Measurements from ENCODE around the gene FGB.
"Not testable (repeated sequence)": the region's sequence is repeated elsewhere in the genome, so short reads cannot be mapped to it uniquely, and the experiment has no call there.

Gene FGB

DNA sequence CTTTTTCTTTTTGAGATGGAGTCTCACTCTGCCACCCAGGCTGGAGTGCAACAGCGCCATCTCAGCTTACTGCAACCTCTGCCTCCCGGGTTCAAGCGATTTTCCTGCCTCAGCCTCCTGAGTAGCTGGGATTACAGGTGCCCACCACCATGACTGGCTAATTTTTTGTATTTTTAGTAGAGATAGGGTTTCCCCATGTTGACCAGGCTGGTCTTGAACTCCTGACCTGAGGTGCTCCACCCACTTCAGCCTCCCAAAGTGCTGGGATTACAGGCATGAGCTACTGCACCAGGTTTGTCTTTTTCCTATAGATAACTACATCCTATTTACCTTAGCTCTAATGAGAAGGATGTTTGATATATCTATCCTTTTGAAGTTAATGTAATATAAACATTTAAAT lies 31.5 kb downstream of the FGB start:
- in situ Hi-C loops (cut with MboI; ENCODE audit: low sequenced_read_pairs) = not testable (repeated sequence)

DNA sequence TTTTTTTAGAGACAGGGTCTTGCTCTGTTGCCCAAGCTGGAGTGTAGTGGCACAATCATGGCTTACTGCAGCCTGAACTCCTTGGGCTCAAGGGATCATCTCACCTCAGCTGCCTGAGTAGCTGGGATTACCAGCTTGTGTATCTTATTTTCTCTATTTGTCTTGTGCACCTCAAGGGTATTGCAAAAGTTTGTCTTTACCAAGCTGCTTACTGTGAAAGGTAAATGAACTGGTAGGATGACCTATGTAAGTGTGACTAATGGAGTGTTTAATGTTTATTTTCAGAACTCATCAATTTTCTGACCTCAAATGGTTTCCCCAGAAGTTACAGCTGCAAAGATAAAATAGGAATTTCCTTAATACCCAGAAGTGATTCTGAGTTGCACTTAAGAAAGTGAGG lies 33.0 kb downstream of the FGB start:
- in situ Hi-C loops (cut with MboI; ENCODE audit: low sequenced_read_pairs) = no loop called here

DNA sequence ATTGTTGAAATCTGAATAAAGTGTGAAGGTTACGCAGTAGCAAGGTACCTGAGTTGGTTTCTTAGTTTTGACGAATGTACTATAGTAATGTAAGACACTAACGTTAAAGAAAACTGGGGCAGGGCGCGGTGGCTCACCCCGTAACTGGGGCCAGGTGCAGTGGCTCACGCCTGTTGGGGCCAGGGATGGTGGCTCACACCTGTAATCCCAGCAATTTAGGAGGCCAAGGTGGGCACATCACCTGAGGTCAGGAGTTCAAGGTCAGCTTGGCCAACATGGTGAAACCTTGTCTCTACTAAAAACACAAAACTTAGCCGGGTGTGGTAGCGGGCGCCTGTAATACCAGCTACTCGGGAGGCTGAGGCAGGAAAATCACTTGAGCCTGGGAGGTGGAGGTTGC lies 34.5 kb downstream of the FGB start:
- in situ Hi-C loops (cut with MboI; ENCODE audit: low sequenced_read_pairs) = not testable (repeated sequence)

DNA sequence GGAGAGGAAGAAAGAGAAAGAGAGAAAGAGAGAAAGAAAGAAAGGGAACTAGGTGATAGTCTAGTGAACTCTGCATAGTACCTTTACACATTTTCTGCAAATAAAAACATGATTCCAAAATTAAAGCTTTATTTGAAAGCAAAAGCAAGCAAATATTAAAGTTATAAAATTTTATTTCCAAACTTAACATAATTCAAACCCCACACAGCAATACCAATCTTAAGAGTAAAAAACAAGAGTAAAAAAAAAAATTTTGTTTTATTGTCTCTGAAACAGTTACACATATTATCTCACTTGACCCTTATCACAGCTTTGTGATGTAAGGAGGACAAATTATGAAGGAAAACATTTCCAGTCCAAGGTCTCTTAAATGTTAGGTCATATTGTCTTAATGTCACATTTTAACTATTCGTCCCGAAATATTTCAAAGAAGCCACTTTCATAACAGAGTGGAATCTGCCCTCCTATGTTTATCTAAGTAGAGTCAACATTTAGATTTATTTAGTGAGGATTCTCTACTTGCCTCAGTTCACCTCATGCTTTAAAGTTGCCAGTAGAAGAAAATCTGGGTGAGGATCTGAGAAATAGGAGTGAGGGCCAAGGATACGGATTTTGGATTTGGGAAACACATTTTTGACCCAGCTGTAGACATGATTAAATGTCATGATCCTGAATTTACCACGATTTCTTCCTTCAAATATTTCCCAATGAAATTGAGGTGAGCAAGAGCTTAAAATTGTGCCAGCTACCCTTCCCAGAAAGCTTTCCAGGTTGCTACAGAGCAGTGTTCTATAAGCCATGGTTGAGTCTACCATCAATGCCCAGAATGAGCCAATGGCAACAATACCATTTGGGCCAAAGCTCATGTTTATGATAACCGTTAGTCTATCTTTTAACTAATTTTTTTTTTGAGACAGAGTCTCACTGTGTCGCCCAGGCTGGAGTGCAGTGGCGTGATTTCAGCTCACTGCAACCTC lies 35.3 kb downstream of the FGB start:
- in situ Hi-C loops (cut with MboI; ENCODE audit: low sequenced_read_pairs) = no loop called here

DNA sequence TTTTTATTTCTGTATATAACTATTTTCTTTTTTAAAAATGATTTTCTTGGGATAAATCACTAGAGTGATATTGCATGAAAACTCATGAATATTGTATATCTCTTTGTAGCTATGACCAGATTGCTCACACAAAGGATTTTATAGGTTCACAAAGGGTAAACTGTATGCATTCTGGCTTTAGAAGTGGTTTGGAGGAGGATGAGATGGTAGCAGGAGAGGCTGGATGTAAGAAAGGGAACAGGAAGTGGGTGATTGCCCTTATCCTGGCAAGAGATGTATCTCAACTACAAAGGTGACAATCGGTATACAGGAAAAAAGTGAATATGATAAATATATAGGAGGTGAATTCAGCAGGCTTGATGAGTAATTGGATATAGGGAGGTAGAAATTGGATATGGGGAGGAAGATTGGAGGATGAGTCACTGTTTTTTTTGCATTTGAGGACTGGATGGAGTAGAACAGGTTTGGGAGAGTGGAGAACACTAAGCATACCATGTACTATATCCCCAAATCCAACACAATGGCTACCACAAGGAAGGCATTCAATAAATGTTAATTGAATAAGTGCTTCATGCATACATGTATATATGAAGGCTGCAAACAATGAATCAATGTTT lies 39.7 kb downstream of the FGB start:
- in situ Hi-C loops (cut with MboI; ENCODE audit: low sequenced_read_pairs) = no loop called here

DNA sequence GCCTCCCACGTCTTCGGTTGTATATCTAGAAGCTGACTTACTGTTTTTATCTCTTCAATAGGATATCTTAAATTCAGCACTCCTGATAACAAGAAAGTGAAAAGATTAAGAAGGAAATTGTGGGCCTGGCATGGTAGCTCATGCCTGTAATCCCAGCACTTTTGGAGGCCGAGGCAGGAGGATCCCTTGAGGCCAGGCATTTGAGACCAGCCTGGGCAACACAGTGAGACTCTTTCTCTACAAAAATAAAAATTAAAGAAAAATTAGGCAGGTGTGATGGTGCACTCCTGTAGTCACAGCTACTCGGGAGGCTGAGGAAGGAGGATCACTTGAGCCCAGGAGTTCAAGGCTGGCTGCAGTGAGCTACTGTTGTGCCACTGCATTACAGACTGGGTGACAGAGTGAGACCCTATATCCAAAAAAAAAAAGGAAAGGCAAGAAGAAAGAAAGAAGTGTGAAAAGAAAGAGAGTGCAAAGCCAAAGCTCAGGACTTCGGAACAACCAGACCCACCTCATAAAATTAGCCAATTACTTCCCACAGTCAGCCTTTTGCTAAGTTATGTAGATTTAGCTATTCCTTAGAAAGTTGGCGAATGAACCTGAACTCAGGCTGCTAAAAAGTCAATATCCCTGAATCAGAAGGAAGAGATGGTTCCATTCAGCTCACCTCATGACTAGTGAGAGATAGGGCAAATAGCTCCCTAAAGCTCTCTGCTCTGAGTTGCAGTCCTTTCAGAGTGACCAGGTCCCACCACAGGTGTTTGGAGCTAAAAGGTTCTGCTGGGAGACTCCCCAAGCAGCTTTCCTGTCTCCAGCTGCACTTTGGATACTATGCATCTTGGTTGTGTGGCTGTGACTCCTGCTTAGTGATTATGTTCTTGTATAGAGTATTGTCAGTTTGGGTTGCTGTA lies 40.5 kb downstream of the FGB start:
- in situ Hi-C loops (cut with MboI; ENCODE audit: low sequenced_read_pairs) = no loop called here

DNA sequence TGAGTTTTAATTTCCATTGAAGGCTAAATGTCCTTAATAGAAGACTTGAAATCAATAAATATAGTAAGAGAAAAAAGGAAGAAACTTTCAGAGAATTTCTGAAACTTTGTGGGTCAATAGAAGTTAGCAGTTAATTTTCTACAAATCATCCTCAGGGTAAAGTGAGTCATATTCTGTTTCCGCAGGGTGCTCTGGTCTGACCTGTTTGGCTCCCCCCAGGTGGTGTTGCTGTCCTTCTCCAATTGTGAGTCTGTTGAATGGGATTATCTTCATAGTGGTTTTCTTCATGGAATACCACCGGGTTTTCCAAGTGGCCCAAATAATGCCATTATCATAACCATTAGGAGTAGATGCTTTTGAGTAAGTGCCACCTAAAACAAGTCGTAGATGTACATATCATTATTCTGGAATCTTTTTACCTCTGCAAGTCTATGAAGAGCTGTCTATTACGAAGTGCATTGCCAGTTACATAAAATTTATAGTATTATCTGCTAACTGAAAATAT lies 41.9 kb downstream of the FGB start:
- in situ Hi-C loops (cut with MboI; ENCODE audit: low sequenced_read_pairs) = no loop called here

DNA sequence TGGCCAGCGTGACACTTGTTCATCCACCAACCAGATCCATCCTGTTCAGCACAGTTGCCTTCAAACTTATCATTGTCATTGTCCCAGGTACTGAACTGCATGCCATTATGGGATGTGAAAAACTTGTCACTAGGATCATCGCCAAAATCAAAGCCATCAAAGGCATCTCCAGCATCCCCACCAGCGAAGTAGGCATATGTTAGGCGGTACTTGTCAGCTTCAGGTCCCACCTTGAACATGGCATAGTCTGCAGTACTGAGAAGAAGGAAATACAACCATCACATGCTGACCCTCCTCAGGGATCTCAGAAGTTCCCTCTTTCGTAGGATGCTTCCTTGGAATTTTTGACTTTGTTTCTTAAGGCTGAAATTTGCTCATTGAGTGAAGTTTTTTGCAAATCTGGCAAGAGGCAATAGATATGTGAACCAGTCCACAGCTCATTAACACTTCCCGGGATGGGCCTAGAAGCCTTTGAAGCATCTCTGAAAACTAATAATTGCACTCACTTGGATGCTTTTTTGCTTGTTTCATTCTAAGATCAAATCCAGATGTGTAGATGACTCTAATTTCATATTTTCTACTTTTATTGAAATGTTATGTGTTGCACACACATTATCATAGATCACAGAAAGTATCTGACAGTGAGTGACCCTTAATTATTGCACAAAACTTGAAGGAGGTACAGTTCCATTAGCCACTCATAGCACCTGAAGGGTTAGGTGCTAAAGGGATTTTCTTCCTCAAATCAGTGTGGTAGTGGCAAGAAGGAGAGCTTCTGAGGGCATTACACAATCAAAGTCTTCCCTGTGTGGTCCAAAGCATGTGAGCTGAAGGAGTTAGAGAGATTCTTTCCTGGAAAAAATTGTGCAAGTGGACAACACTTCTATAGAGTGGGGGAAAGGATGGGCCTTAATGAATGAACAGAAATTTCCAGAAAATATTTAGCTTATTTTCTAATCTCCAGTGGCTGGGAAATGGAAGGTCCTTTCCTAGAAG lies 44.2 kb downstream of the FGB start:
- in situ Hi-C loops (cut with MboI; ENCODE audit: low sequenced_read_pairs) = no loop called here

DNA sequence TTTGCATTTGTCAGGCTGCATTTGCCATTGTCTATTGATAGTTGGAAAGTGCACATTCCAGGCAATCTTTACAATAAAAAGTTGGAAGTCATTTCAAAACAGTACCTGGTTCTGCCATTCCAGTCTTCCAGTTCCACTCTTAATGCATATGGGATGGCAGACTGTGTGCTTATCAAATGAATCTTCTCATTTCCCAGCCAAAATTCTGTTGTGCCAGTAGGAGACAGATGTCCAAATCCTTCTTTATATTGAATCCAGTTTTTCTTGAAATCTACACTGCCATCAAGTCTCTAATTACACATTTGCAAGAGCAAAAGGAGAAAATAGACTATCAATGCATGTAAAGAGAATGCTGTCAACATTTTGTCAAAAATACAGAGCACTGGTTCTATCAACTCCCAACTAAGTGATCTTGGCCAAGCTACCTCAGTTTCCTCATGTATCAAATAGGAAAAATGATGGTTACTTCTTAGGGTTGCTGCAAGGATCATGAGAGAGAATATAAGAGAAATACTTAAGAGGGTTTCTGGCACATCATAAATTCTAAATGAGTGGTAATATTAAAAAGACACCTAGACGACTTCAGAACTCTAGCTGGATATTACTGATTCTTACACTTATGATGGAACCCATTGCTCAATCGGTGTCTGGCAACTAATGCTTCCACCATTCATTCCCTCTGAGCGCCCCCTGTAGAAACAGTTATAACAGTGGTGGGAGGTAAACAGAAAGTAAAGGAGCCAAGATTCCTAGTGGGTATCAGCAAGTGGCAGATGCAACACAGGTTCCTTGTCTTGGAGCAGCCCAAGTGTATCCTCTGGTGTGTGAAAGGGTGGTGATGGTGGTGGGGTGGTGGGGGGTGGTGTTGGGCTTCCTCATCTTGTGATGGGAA lies 45.8 kb downstream of the FGB start:
- in situ Hi-C loops (cut with MboI; ENCODE audit: low sequenced_read_pairs) = no loop called here

DNA sequence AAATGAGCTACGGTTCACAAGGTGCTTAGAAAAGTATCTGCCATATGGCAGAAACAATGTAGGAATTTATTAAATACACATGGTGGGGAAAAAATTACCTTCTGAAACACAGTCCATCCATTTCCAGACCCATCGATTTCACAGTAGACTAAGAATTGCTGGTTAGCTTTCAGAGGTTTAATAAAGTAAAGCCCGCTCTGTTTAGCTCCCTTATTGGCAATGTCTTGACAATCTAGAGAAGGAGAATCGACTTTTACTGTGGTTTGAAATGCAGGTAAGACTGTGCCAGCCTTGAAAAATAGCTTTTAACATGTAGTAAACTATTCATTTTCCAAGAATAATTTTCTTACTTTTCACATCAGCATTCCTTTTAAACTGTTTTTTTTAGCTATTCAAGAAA lies 46.7 kb downstream of the FGB start:
- in situ Hi-C loops (cut with MboI; ENCODE audit: low sequenced_read_pairs) = no loop called here

DNA sequence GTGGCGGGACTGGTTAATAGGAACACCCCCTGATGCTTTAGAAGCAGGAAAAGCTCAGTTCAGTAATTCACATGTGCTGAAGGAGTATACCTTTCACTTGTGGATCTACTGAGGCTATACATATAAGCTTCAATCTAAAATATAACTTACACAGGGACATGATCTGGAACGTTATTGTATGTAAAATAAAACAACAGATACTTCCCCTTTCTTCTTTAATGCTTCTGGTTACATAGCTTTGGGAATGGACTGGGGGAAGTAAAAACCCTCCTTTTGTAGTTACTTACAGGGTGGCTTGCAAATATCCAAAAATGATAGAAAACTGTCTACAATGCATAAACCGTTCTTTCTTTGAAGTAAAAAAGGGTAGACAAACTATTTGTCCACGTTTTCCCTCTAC lies 47.8 kb downstream of the FGB start:
- in situ Hi-C loops (cut with MboI; ENCODE audit: low sequenced_read_pairs) = no loop called here

DNA sequence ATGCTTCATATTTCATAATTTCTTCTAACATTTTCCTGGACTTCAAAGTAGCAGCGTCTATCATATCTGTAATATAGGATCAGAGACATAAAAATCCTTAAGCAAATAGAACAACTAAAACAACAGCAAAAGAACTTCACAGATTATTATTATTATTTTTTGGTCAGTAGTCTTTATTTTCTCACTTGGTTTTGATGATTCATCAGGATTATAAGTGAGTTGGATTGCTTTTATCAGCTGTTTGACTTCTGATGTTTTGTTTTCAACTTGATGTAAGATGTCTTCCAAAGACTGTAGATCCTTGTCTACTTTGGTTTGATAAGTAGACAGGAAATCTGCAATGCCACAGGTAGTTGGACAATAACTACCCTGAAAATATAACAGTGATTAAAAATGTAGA lies 49.0 kb downstream of the FGB start:
- in situ Hi-C loops (cut with MboI; ENCODE audit: low sequenced_read_pairs) = no loop called here

DNA sequence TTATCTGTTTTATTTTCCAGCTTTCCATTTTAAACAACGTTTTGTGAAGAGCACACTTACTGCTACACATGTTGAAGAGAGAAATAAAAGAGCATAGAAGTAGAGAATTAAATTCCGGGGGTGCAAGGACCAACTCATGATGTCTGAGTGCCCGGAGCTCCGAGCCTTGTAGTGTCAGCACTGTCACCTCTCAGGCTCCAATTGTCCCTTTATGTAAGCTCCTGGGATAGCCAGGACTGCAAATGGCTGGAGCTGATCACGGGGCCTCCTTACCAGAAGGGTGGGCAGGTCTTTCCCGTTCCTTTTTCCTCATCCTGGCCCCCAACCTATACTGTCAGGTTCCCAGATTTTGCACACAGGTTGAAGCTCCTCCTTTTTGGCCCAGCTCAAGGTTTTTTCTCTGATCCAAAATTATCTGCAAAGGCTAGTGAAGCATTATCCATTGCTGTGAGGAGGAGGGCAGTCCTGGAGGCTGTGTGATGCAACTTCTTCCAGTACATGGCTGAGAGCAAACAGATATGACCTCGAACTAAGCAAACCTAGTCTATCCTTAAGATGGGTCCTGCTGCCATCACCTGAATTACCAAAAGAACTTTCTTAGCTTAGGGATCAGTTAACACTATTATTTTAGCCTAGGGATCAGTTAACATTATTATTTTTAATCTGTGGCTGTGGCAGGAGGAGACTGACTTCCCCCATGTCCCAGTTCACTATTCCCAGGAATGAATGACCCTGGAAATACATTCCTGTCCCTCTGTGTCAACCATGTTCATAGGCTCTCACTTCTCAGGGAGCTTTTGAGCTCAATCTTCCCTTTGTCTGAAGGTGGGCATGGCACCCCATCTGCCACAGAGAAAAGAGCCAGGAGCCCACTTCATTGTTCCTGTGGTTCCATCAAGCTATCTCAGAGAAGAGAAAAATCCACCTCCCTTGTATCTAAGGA lies 49.9 kb downstream of the FGB start, which contains the start of gene FGG:
FGG (minus strand) TSS at position 185 of the 943 bp plus-strand sequence; CDS start at position 138, 47 bp downstream.
- in situ Hi-C loops (cut with MboI; ENCODE audit: low sequenced_read_pairs) = no loop called here

DNA sequence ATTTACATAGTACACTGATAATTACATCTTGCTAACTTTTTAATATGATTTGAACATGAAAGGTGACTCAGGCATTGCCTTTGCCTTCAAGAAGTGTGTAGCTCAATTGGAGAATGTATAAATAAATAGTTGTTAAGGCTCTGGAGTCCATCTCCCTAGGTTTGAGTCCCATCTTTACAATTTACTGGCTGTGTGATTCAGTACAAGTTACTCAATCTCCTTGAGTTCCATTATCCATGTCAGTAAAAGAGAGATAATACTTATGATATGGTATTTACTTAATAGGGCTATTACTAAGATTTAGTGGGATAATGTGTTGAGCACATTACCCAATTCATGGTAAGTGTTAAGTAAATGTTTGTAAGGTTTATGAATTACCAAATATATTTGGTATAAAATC lies 51.5 kb downstream of the FGB start:
- in situ Hi-C loops (cut with MboI; ENCODE audit: low sequenced_read_pairs) = no loop called here

DNA sequence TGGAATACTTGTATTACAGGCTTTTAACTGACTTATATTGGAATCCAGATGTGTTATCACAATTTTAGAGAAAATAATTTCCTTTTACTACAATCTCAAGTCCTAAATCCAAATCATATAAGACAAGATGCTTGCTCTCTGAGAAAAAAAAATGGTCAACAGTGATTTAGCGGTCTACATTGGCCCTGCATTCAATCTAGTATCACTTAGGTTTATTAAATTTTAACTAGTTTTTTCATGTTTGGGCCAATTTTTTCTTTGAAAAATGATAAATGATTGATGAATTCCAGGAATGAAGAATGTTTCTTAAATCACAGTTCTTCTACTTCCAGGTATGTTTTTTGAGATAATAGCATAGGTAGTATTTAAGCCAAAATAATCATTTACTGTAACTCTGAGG lies 52.4 kb downstream of the FGB start:
- in situ Hi-C loops (cut with MboI; ENCODE audit: low sequenced_read_pairs) = no loop called here

DNA sequence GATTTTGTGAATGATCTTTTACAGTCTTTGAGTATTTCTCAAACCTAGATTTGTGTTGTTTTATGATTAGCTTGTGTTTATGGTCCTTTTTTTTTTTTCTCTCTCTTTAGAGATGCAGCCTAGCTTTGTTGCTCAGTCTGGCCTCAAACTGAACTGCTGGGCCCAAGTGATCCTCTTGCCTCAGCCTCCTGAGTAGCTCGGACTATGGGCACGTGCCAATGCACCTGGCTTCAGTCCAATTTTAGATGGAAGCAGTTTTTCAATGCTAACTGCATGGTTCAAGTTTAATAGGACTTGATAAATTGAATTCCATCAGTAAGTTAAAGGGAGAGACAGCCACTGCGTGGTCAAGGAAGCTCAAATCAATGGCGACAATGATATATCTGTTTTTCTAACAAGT lies 53.5 kb downstream of the FGB start:
- in situ Hi-C loops (cut with MboI; ENCODE audit: low sequenced_read_pairs) = no loop called here

DNA sequence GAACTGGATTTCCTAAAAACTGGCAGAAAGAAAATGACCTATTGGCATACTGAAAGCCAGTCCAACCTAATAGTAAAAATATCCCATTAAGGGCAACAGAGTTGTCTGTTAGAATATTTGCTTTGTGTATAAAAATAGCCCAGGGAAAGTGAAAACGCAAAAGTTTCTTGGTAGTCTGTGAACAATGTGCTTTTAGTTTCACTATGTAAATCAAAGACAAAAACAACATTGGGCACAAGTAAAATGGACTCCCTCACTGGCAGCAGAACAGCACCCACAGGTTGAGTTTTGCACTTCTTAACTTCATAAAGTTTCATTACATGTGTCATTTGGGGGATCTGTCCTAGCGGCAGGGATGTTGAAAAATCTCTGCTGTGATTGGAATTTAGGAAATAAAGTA lies 53.9 kb downstream of the FGB start:
- in situ Hi-C loops (cut with MboI; ENCODE audit: low sequenced_read_pairs) = no loop called here

DNA sequence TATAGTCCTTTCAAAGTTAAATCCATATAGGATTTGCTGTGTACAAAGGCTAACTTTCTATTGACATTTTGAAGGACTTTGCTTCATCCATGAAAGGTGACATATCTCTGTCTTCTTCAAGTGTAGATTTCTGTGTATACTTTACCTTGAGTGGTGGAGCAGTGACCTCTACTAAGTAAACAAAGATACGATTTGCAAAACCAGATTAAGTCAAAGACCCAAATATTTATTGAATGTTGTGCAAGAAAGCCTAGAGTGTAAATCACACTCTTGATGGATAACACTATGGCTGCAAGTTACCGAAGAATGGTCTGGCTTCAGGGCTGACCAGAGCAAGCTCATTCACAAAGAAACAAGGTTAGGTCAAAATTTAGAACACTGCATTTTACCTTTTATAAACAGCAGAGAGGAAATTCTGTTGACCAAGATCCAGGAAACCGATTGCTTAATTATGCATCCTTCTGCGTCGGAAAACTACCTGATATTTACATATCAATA lies 55.1 kb downstream of the FGB start:
- in situ Hi-C loops (cut with MboI; ENCODE audit: low sequenced_read_pairs) = no loop called here

All from HL-60/S4 treated with retinoic acid at 250 ng/mL for 4 days and 3 days (cell line).